ENCODE results near the gene SCAF1.
A peak's percentile ranks its signal among the peaks of the same experiment; 100 is the strongest.

The SCAF1 gene

DNA sequence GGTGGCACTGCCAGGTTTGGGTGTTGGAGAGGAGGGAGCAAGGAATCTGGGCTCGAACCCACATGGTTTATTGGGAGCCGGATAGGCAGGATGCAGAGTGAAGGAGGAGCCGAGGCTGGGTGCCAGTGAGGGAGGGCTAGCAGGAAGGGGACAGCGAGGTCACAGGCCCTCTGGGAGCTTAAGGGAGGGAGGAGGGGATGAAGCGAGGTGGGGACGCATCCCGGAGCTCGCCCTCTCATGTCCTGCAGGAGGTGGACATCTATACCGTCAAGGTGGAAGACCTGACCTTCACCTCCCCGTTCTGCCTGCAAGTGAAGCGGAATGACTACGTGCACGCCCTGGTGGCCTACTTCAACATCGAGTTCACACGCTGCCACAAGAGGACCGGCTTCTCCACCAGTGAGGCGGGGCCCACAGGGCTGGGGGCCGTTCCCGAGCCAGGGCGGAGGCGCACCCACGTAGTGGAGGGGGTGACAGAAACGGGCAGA lies 43.9 kb downstream of the SCAF1 start:
- DNase-seq (ENCODE audit: low spot score), result no peak

DNA sequence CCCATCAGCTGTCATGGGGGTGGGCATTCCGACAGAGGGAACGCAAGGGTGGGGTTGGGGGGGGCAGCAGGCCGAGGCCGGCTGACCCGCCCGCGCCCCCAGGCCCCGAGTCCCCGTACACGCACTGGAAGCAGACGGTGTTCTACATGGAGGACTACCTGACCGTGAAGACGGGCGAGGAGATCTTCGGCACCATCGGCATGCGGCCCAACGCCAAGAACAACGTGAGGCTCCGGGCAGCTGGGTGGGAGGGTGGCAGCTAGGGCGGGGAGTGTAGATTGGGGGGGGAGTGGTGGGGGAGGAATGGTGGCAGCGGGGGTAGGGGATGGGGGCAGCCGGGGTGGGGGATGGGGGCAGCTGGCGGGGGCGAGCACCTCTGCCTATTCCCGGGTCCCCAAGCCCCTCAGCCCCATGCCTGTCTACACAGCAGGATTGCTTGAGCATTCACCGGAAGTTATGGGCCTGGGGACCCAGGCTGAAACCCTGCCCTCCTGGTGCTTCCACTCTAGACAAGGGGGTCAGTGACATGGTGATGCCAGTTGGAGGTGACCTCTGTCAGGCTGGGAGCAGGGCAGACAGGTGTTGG lies 44.6 kb downstream of the SCAF1 start:
- no peak for DNase-seq (ENCODE audit: low spot score)

- no peak for DNase-seq (ENCODE audit: low spot score)
Observed at GRCh38 chr19:49687150-49687549, 45.1 kb downstream of the SCAF1 start.

GRCh38 chr19:49687566-49688316 lies 45.7 kb downstream of the SCAF1 start:
- no peak for DNase-seq (ENCODE audit: low spot score)

- no peak for DNase-seq (ENCODE audit: low spot score)
Observed at GRCh38 chr19:49688531-49689132, 46.6 kb downstream of the SCAF1 start.

DNA sequence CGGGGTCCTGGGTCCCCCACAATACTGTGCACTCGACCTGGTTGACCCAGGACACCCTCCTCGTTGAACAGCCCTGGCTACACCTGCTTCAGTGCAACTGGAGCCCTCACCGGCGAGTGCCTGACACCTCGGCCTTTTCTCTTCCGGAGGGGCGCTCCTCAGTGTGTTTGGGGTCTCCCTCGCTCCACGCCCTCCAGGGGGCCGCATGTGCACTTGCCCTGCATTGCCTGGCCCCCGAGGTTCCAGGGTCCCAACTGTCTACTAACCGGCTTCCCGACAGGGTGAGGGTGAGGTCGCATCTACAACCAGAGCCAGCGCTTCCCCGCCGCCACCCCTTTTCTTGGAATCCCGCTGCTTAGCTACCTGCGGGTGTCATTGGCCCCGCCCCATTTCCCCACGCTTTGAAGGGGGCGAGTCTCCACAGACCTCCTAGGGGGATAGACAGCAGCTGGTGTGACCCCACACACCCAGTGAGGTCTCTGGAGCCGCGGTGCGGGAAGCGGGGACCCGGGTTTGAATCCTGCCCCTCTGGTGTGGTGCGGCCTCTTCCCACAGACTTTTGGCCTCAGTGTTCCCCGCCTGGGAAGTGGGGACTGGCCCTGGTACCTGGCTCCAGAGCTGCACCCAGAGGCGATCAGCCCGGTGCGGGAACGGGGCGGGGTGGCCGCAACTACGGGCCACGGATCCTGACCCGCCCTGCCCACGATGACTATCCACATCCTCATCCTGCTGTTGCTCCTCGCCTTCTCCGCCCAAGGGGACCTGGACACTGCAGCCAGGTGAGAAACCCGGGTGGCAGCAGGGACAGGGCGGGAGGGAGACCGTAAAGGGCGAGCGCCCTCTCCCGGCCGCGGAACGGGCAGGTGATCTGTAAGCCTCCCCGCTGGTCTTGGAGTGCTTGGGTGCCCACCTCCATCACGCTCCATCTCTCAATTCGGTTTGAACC lies 47.4 kb downstream of the SCAF1 start, which contains the start of gene ADM5:
Gene ADM5 (plus strand): TSS at position 462 of the 946 bp plus-strand sequence. CDS start 244 bp downstream, at position 706.
- peak; percentile 71 for DNase-seq (ENCODE audit: low spot score)

GRCh38 chr19:49690079-49690655 lies 48.2 kb downstream of the SCAF1 start:
- DNase-seq (ENCODE audit: low spot score), result no peak

DNA sequence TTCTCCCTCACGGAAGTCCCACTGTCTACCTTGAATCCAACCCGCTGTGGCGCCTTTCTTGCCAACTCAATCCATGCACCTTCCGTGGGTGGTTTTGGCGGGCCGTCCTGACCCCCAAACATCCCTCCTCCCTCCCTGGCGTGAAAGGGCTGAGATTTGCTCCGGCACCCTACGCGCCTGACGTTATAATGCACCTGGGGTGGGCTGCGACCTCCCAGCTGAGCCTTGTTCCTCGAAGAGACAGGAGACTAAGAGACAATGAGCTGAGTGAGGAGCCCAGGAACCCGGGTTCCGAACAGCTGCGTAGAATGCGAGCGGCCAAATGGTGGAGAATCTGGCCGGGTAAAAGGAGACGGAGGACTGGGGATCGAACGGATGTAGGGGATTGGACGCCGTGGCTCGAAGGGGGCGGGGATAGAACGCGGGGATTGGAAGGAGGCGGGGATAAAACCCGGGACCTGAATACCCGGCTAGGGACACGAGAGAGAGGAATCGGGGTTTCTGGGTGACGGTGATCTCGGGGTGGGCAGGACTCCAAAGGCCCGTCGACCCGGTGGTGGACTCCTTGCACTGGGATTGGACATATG lies 48.7 kb downstream of the SCAF1 start, which contains the start of gene CPT1C:
Gene CPT1C (plus strand): TSS at position 461 of the 587 bp plus-strand sequence. CDS start 1,137 bp downstream, outside the sequence.
- DNase-seq (ENCODE audit: low spot score), result peak; percentile 74

DNA sequence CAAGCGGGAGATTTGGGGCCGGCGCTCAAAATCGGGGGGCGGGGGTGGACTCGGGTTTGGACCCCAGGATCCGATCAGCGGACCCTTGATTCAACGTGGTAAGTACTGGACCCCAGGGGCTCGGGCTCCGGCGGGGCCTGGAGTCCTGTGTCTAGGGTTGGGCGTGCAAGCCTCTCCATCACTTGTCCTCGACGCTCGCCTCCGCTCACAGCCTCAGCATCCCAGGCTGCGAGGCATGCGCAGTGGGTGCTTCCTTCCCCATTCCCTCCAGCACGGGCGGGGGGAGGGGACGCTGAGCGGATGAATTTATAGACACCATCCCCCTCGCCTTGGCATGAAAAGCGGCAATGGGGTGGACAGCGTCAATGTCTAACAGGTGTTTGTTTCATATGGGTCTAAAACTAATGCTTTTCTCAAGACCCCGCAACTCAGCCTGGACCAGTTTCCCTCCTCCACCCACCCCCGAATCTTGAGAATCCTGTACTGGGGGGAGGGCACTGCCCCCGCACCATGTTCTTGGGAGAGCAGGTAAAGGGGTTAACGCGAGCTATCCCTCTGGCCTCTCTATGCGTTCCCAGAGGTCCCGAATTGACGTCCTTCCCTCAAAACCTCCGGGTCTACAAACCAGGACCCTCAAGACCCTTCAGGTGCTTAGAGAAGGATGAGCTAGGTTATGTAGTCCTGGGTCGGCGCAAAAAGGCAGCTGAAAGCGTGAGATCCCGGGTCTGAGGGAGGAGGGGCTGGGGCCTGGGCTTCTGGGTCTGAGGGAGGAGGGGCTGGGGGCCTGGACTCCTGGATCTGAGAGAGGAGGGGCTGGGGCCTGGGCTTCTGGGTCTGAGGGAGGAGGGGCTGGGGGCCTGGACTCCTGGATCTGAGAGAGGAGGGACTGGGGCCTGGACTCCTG lies 49.5 kb downstream of the SCAF1 start:
- no peak for DNase-seq (ENCODE audit: low spot score)

- DNase-seq (ENCODE audit: low spot score), result no peak
Observed at GRCh38 chr19:49692147-49692506, 50.1 kb downstream of the SCAF1 start.

GRCh38 chr19:49696115-49696514 lies 54.1 kb downstream of the SCAF1 start:
- no peak for DNase-seq (ENCODE audit: low spot score)

GRCh38 chr19:49696865-49697264 lies 54.9 kb downstream of the SCAF1 start:
- DNase-seq (ENCODE audit: low spot score), result no peak

DNA sequence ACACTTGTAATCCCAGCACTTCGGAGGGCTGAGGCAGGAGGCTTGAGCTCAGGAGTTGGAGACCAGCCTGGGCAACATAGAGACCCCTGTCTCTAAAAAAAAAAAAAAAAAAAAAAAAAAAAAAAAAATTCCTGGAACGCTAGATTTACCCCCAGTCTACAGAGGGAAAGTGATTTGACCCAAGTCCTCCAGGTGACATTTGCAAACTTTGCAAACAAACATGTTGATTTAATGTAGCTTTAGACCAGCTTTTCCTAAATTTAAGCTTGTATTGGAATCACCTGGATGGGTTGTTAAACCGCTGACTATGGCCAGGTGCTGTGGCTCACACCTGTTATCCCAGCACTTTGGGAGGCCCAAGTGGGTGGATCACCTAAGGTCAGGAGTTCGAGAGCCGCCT lies 57.4 kb downstream of the SCAF1 start:
- DNase-seq (ENCODE audit: low spot score), result no peak

- DNase-seq (ENCODE audit: low spot score), result no peak
Observed at GRCh38 chr19:49700563-49700962, 58.6 kb downstream of the SCAF1 start.

GRCh38 chr19:49701271-49701786 lies 59.3 kb downstream of the SCAF1 start:
- no peak for DNase-seq (ENCODE audit: low spot score)

GRCh38 chr19:49704888-49705642 lies 63.1 kb downstream of the SCAF1 start:
- DNase-seq (ENCODE audit: low spot score), result no peak

DNA sequence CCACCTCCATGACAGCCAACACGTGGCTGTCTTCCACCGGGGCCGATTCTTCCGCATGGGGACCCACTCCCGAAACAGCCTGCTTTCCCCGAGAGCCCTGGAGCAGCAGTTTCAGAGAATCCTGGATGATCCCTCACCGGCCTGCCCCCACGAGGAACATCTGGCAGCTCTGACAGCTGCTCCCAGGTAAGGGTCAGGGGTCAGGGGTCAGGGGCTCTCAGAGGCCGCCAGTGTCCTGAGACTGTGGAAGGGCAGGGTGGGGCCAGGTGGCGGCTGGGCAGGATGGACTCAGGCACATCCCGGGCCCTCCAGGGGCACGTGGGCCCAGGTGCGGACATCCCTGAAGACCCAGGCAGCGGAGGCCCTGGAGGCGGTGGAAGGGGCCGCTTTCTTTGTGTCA lies 63.9 kb downstream of the SCAF1 start:
- DNase-seq (ENCODE audit: low spot score), result no peak

All from SW480 (cell line).